Retinal pigment epithelial cell (primary cell): ENCODE data around the gene KANSL1.
"Not testable (repeated sequence)": the region's sequence is repeated elsewhere in the genome, so short reads cannot be mapped to it uniquely, and the experiment has no call there.

Experiments used
- DNase-seq: peaks from one replicate; pipeline ENCODE4 v3.0.0-alpha.2; 2010; ENCODE audit warnings: low read depth
- H3K4me3 ChIP-seq: 2 replicates; pipeline ENCODE4 v1.5.1; 2011; ENCODE audit warnings: mild to moderate bottlenecking, low read length, control low read depth, moderate library complexity
- CTCF ChIP-seq: conservative IDR thresholded peaks from 2 replicates; pipeline ENCODE4 v1.5.1; 2011; ENCODE audit warnings: low read depth, low read length, control low read depth, inconsistent platforms

KANSL1 gene

GRCh38 chr17:46099865-46100264 is 93.4 kb downstream of the KANSL1 start:
- TF ChIP-seq CTCF: no peak
- DNase-seq: no peak
- H3K4me3 ChIP-seq: no peak overlapping the region

- TF ChIP-seq CTCF: no peak
- DNase-seq: no peak
- no peak overlapping the region for H3K4me3 ChIP-seq
Measured at GRCh38 chr17:46097497-46097896, 95.7 kb downstream of the KANSL1 start.

GRCh38 chr17:46092991-46093390 is 100.2 kb downstream of the KANSL1 start:
- no peak for DNase-seq
- no peak overlapping the region for H3K4me3 ChIP-seq
- TF ChIP-seq CTCF: no peak

GRCh38 chr17:46090871-46091270 is 102.4 kb downstream of the KANSL1 start:
- TF ChIP-seq CTCF: no peak
- no peak for DNase-seq

GRCh38 chr17:46089389-46089965 is 103.8 kb downstream of the KANSL1 start:
- no peak for DNase-seq
- H3K4me3 ChIP-seq: no peak overlapping the region
- no peak for TF ChIP-seq CTCF

More at GRCh38 chr17:46090871-46091270, 102.4 kb downstream of the KANSL1 start:
- H3K4me3 ChIP-seq: no peak overlapping the region

GRCh38 chr17:46088595-46088994 is 104.6 kb downstream of the KANSL1 start:
- no peak for DNase-seq
- H3K4me3 ChIP-seq: no peak overlapping the region
- TF ChIP-seq CTCF: no peak

- not testable (repeated sequence) for DNase-seq
Measured at GRCh38 chr17:46087871-46088270, 105.4 kb downstream of the KANSL1 start.

GRCh38 chr17:46086821-46087220 is 106.4 kb downstream of the KANSL1 start:
- DNase-seq: no peak
- no peak overlapping the region for H3K4me3 ChIP-seq
- no peak for TF ChIP-seq CTCF

More at GRCh38 chr17:46087871-46088270, 105.4 kb downstream of the KANSL1 start:
- H3K4me3 ChIP-seq: not testable (repeated sequence)
